ENCODE results near the gene GYPC. TPM values are rescaled to one million over a fixed set of nuclear protein-coding genes. Genes with fewer than 3 reads are reported as not detected.

Gene GYPC
- polyA plus RNA-seq, 1 donor (not counting 4 experiments of a cell fraction or from before 2014, with no cell fraction given) = not detected

- Histone ChIP-seq H3K4me2 (ENCODE audit: control insufficient read depth, extremely low read depth, insufficient read depth, low read depth, low read length) (no peak overlapping the region), H3K27ac (ENCODE audit: control insufficient read depth, insufficient read depth, low read length) (no peak overlapping the region), H3K9me3 (ENCODE audit: control insufficient read depth, low read depth, low read length) (peaks cover 13% of the 10 kb centered on the region), H3K4me3 (ENCODE audit: control insufficient read depth in 2 of 3, extremely low read depth in 1 of 3, insufficient read depth in 2 of 3, low read depth in 1 of 3, low read length in 3 of 3) (no peak overlapping the region), H2AFZ (ENCODE audit: control insufficient read depth, low read length) (no peak overlapping the region), H3K4me1 (ENCODE audit: control insufficient read depth, extremely low read depth, insufficient read depth, low read length) (no peaks in the 10 kb centered on the region), H3K36me3 (ENCODE audit: control insufficient read depth in 2 of 2, extremely low read depth in 1 of 2, insufficient read depth in 2 of 2, low read length in 2 of 2) (no peaks in the 10 kb centered on the region), H3K27me3 (ENCODE audit: control insufficient read depth, extremely low read depth, insufficient read depth, low read length) (no peaks in the 10 kb centered on the region), H3K9ac (ENCODE audit: control insufficient read depth, extremely low read depth, insufficient read depth, low read length) (no peak overlapping the region), H3K79me2 (ENCODE audit: control insufficient read depth, insufficient read depth, low read length) (no peaks in the 10 kb centered on the region), H4K20me1 (ENCODE audit: control insufficient read depth, extremely low read depth, insufficient read depth, low read length) (no peaks in the 10 kb centered on the region), H3K9me1 (ENCODE audit: control insufficient read depth, extremely low read depth, insufficient read depth, low read length) (no peaks in the 10 kb centered on the region)
- dilution Hi-C loops (cut with MboI; ENCODE audit: extremely low pct_ligation_motif_present, low sequenced_read_pairs) = no loop called here
- TF ChIP-seq CTCF (optimal IDR thresholded peaks at IDR 0.05 in 1 of 3, IDR thresholded peaks at IDR 0.05 in 1 of 3, conservative IDR thresholded peaks at IDR 0.05 in 1 of 3; ENCODE audit: extremely low read depth in 1 of 3, insufficient read depth in 2 of 3, low read length in 3 of 3) = no peak
- no peak for TF ChIP-seq EZH2 (IDR thresholded peaks at IDR 0.05; ENCODE audit: low read length)
- DNase-seq (ENCODE audit: low read depth, low spot score) (no peak), FAIRE-seq (no peak)
These were observed 21.2 kb downstream of the GYPC start for GRCh38 chr2:126677176-126677538.

GRCh38 chr2:126678269-126679065 is 22.5 kb downstream of the GYPC start:
- H3K27me3 ChIP-seq (ENCODE audit: control insufficient read depth, extremely low read depth, insufficient read depth, low read length) = no peaks in the 10 kb centered on the region
- DNase-seq (ENCODE audit: low read depth, low spot score) (no peak), FAIRE-seq (no peak)
- H3K9ac ChIP-seq (ENCODE audit: control insufficient read depth, extremely low read depth, insufficient read depth, low read length) = no peak overlapping the region
- no peak overlapping the region for H3K4me2 ChIP-seq (ENCODE audit: control insufficient read depth, extremely low read depth, insufficient read depth, low read depth, low read length)
- H4K20me1 ChIP-seq (ENCODE audit: control insufficient read depth, extremely low read depth, insufficient read depth, low read length) = no peaks in the 10 kb centered on the region
- H3K79me2 ChIP-seq (ENCODE audit: control insufficient read depth, insufficient read depth, low read length) = no peaks in the 10 kb centered on the region
- dilution Hi-C loops (cut with MboI; ENCODE audit: extremely low pct_ligation_motif_present, low sequenced_read_pairs) = no loop called here
- no peak overlapping the region for H3K27ac ChIP-seq (ENCODE audit: control insufficient read depth, insufficient read depth, low read length)
- H3K9me1 ChIP-seq (ENCODE audit: control insufficient read depth, extremely low read depth, insufficient read depth, low read length) = no peaks in the 10 kb centered on the region
- no peak overlapping the region for H2AFZ ChIP-seq (ENCODE audit: control insufficient read depth, low read length)
- no peak overlapping the region for H3K4me3 ChIP-seq (ENCODE audit: control insufficient read depth in 2 of 3, extremely low read depth in 1 of 3, insufficient read depth in 2 of 3, low read depth in 1 of 3, low read length in 3 of 3)
- no peaks in the 10 kb centered on the region for H3K36me3 ChIP-seq (ENCODE audit: control insufficient read depth in 2 of 2, extremely low read depth in 1 of 2, insufficient read depth in 2 of 2, low read length in 2 of 2)
- no peaks in the 10 kb centered on the region for H3K4me1 ChIP-seq (ENCODE audit: control insufficient read depth, extremely low read depth, insufficient read depth, low read length)
- H3K9me3 ChIP-seq (ENCODE audit: control insufficient read depth, low read depth, low read length) = peaks cover 13% of the 10 kb centered on the region
- no peak for TF ChIP-seq CTCF (optimal IDR thresholded peaks at IDR 0.05 in 1 of 3, IDR thresholded peaks at IDR 0.05 in 1 of 3, conservative IDR thresholded peaks at IDR 0.05 in 1 of 3; ENCODE audit: extremely low read depth in 1 of 3, insufficient read depth in 2 of 3, low read length in 3 of 3)
- TF ChIP-seq EZH2 (IDR thresholded peaks at IDR 0.05; ENCODE audit: low read length) = no peak

All from keratinocyte (primary cell).